ENCODE results near the gene OR52N4.
A peak's percentile ranks its signal among the peaks of the same experiment; 100 is the strongest.
"Not testable (repeated sequence)": the region's sequence is repeated elsewhere in the genome, so short reads cannot be mapped to it uniquely, and the experiment has no call there.

Gene OR52N4

GRCh38 chr11:5753943-5754342 lies at the start of gene OR52N4:
TSS of gene OR52N4 (plus strand) at chr11:5754243. CDS start at chr11:5754741, 498 bp downstream.
- DNase-seq (ENCODE audit: low read depth): no peak

- peak; percentile 14 for DNase-seq (ENCODE audit: low read depth)
These were observed 48.4 kb upstream of the OR52N4 start for GRCh38 chr11:5705688-5706087.

GRCh38 chr11:5712507-5712906 lies 41.5 kb upstream of the OR52N4 start:
- DNase-seq (ENCODE audit: low read depth): no peak

- DNase-seq (ENCODE audit: low read depth): no peak
These were observed 40.3 kb upstream of the OR52N4 start for GRCh38 chr11:5713695-5714094.

- DNase-seq (ENCODE audit: low read depth): not testable (repeated sequence)
These were observed 37.5 kb upstream of the OR52N4 start for GRCh38 chr11:5716518-5716917.

GRCh38 chr11:5719703-5720495 lies 34.1 kb upstream of the OR52N4 start:
- no peak for DNase-seq (ENCODE audit: low read depth)

- DNase-seq (ENCODE audit: low read depth): no peak
These were observed 31.4 kb upstream of the OR52N4 start for GRCh38 chr11:5722622-5723021.

- DNase-seq (ENCODE audit: low read depth): no peak
These were observed 27.7 kb upstream of the OR52N4 start for GRCh38 chr11:5726351-5726750.

- DNase-seq (ENCODE audit: low read depth): no peak
These were observed 26.4 kb upstream of the OR52N4 start for GRCh38 chr11:5727691-5728090.

- no peak for DNase-seq (ENCODE audit: low read depth)
These were observed 17.6 kb upstream of the OR52N4 start, which contains the start of gene OR56B1 for GRCh38 chr11:5736396-5736795. TSS of gene OR56B1 (plus strand) at chr11:5736448. CDS start at chr11:5736517, 69 bp downstream.

- no peak for DNase-seq (ENCODE audit: low read depth)
These were observed 17.0 kb upstream of the OR52N4 start for GRCh38 chr11:5737091-5737490.

GRCh38 chr11:5737670-5738392 lies 16.2 kb upstream of the OR52N4 start:
- DNase-seq (ENCODE audit: low read depth): no peak

GRCh38 chr11:5738431-5738830 lies 15.6 kb upstream of the OR52N4 start:
- no peak for DNase-seq (ENCODE audit: low read depth)

- no peak for DNase-seq (ENCODE audit: low read depth)
These were observed 7.4 kb upstream of the OR52N4 start for GRCh38 chr11:5746614-5747013.

- no peak for DNase-seq (ENCODE audit: low read depth)
These were observed 4.2 kb upstream of the OR52N4 start for GRCh38 chr11:5749836-5750235.

- no peak for DNase-seq (ENCODE audit: low read depth)
These were observed 13.0 kb downstream of the OR52N4 start for GRCh38 chr11:5767056-5767455.

GRCh38 chr11:5783255-5783654 lies 29.2 kb downstream of the OR52N4 start, which contains the start of gene OR52N5:
TSS of gene OR52N5 (minus strand) at chr11:5783355. CDS start at chr11:5778634, 4,721 bp downstream.
- DNase-seq (ENCODE audit: low read depth): no peak

GRCh38 chr11:5791165-5791564 lies 37.1 kb downstream of the OR52N4 start, which contains the start of gene OR52N1:
TSS of gene OR52N1 (minus strand) at chr11:5791265. CDS start at chr11:5788816, 2,449 bp downstream.
- no peak for DNase-seq (ENCODE audit: low read depth)

GRCh38 chr11:5796541-5796940 lies 42.5 kb downstream of the OR52N4 start:
- no peak for DNase-seq (ENCODE audit: low read depth)

- DNase-seq (ENCODE audit: low read depth): no peak
These were observed 49.9 kb downstream of the OR52N4 start for GRCh38 chr11:5803982-5804381.
